SU-DHL-6 (cell line): Measurements from ENCODE around the gene RARB.

Experiments used
- H2AFZ ChIP-seq: fragments of 200-600 bp; sonication (generic); 2 replicates; pipeline ENCODE4 v1.6.1; 2014; ENCODE audit warnings: low read depth, mild to moderate bottlenecking, moderate library complexity, mixed read lengths, antibody characterized with exemption, low read length; ENCODE audit not compliant: severe bottlenecking
- H3F3A ChIP-seq: fragments of 200-600 bp; shearing (Covaris generic); 2 replicates; pipeline ENCODE4 v1.6.0; 2016; ENCODE audit warnings: antibody characterized with exemption, mild to moderate bottlenecking; ENCODE audit not compliant: insufficient read depth
- H3K27ac ChIP-seq: fragments of 200-600 bp; sonication (generic); 2 replicates; pipeline ENCODE4 v1.5.1; 2016; ENCODE audit warnings: low read depth, mild to moderate bottlenecking, low read length, moderate library complexity, mixed read lengths
- H3K27me3 ChIP-seq: fragments of 200-600 bp; sonication (generic), shearing (Covaris generic); 2 replicates; pipeline ENCODE4 v1.6.0; 2014; ENCODE audit warnings: mild to moderate bottlenecking, low read length
- H3K36me3 ChIP-seq: fragments of 200-600 bp; sonication (generic); 2 replicates; pipeline ENCODE4 v1.6.1; 2014; ENCODE audit warnings: mild to moderate bottlenecking, low read length, mixed read lengths
- H3K4me2 ChIP-seq: fragments of 300-600, 200-600 bp; shearing (Covaris generic), sonication (generic); 2 replicates; pipeline ENCODE4 v1.6.0; 2014; ENCODE audit warnings: low read length, low read depth, mild to moderate bottlenecking; ENCODE audit not compliant: poor library complexity, severe bottlenecking
- H3K4me3 ChIP-seq: fragments of 200-600 bp; sonication (generic); 2 replicates; pipeline ENCODE4 v1.5.1; 2014; ENCODE audit warnings: antibody characterized with exemption, low read length, mild to moderate bottlenecking, mixed read lengths; ENCODE audit not compliant: insufficient read depth, poor library complexity, severe bottlenecking
- H3K79me2 ChIP-seq: fragments of 200-600 bp; sonication (generic); 2 replicates; pipeline ENCODE4 v1.6.1; 2014; ENCODE audit warnings: mild to moderate bottlenecking, low read length, moderate library complexity; ENCODE audit not compliant: insufficient read depth
- H3K9ac ChIP-seq: fragments of 200-600 bp; sonication (generic); 2 replicates; pipeline ENCODE4 v1.7.0; 2014; ENCODE audit warnings: mild to moderate bottlenecking, low read length
- H3K9me2 ChIP-seq: fragments of 200-600 bp; sonication (generic); replicated peaks from 2 replicates; pipeline ENCODE4 v1.6.1; 2014; ENCODE audit warnings: low read length; ENCODE audit not compliant: insufficient read depth
- H3K9me3 ChIP-seq: fragments of 200-600 bp; sonication (generic); 2 replicates; pipeline ENCODE4 v1.6.1; 2014; ENCODE audit warnings: low read length, mixed read lengths; ENCODE audit not compliant: insufficient read depth
- H4K20me1 ChIP-seq: fragments of 200-600 bp; sonication (generic); 2 replicates; pipeline ENCODE4 v1.6.1; 2014; ENCODE audit warnings: low read depth, mild to moderate bottlenecking, antibody characterized with exemption, low read length, moderate library complexity, mixed read lengths
- EZH2phosphoT487 ChIP-seq: fragments of 200-600 bp; sonication (generic), shearing (Covaris generic); conservative IDR thresholded peaks from 2 replicates; pipeline ENCODE4 v1.6.1; 2018; ENCODE audit warnings: mild to moderate bottlenecking, antibody characterized with exemption, low read length, moderate library complexity, mixed read lengths
- TF ChIP-seq, protein P1 (sequence below): fragments of 200-600 bp; sonication (generic); IDR thresholded peaks from one replicate; pipeline ENCODE4 v1.5.1; 2017; ENCODE audit warnings: antibody characterized with exemption, mild to moderate bottlenecking, low read length, moderate library complexity; ENCODE audit not compliant: insufficient read depth, poor library complexity, severe bottlenecking

The RARB gene

DNA sequence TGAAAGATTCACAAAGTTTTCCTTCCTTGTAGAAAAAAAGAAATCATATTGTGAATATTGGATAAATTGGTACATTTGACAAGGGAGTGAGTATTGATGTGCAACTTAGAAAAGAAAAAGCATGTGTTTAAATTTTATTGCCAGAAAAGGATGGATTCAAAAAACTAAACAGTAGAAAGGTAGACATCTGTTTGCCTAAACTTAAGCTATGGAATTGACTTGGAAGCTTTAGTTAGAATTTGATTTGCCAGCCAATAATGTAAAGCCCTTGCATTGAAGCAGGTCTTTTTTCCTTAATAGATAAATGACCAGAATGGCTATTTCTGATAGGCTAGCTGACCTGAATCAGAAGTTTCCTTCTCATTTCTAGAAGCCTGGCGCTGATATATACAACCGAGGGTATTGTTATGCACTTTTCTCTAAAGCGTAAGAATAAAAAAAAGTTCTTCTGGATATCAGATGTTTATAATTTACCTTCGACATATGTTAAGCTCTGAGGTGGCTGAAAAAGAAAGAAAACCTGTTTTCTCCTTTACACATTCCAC is 4.2 kb downstream of the RARB start:
- no peak overlapping the region for H3K27ac ChIP-seq
- H3K4me3 ChIP-seq: no peak overlapping the region
- no peaks in the 10 kb centered on the region for H3F3A ChIP-seq
- H3K9me3 ChIP-seq: no peaks in the 10 kb centered on the region
- no peak overlapping the region for H2AFZ ChIP-seq
- H3K36me3 ChIP-seq: no peaks in the 10 kb centered on the region
- H3K27me3 ChIP-seq: no peaks in the 10 kb centered on the region
- TF ChIP-seq, protein P1, sequence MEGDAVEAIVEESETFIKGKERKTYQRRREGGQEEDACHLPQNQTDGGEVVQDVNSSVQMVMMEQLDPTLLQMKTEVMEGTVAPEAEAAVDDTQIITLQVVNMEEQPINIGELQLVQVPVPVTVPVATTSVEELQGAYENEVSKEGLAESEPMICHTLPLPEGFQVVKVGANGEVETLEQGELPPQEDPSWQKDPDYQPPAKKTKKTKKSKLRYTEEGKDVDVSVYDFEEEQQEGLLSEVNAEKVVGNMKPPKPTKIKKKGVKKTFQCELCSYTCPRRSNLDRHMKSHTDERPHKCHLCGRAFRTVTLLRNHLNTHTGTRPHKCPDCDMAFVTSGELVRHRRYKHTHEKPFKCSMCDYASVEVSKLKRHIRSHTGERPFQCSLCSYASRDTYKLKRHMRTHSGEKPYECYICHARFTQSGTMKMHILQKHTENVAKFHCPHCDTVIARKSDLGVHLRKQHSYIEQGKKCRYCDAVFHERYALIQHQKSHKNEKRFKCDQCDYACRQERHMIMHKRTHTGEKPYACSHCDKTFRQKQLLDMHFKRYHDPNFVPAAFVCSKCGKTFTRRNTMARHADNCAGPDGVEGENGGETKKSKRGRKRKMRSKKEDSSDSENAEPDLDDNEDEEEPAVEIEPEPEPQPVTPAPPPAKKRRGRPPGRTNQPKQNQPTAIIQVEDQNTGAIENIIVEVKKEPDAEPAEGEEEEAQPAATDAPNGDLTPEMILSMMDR: no peak
- TF ChIP-seq EZH2phosphoT487: no peak
- H3K9ac ChIP-seq: no peak overlapping the region
- H3K4me2 ChIP-seq: no peak overlapping the region
- no peaks in the 10 kb centered on the region for H4K20me1 ChIP-seq
- no peaks in the 10 kb centered on the region for H3K9me2 ChIP-seq
- no peaks in the 10 kb centered on the region for H3K79me2 ChIP-seq

DNA sequence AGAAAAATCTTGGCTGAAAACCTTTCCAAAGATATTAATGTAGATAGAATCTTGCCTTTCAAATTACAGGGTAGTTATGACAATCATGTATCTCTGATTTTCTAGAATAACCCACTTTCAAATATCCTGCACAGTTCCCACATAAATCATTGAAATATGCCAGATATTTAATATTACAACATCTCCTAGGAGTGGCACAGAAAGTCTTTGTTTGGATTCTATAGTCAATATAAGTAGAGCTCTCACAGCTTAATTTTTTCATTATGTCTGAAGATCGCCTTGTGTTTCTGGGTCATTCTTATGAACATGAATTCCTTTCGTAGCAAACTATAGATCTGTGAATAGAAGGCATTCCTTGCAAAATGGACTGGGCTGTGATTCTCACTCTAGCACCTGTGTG is 5.0 kb downstream of the RARB start:
- H3K27ac ChIP-seq: no peak overlapping the region
- no peak overlapping the region for H2AFZ ChIP-seq
- no peaks in the 10 kb centered on the region for H3K9me2 ChIP-seq
- no peaks in the 10 kb centered on the region for H3K79me2 ChIP-seq
- H3K9me3 ChIP-seq: no peaks in the 10 kb centered on the region
- no peaks in the 10 kb centered on the region for H3K36me3 ChIP-seq
- no peaks in the 10 kb centered on the region for H3K27me3 ChIP-seq
- no peaks in the 10 kb centered on the region for H3F3A ChIP-seq
- no peak overlapping the region for H3K4me2 ChIP-seq
- TF ChIP-seq, protein P1: no peak
- no peak for TF ChIP-seq EZH2phosphoT487
- no peak overlapping the region for H3K4me3 ChIP-seq
- no peak overlapping the region for H3K9ac ChIP-seq
- H4K20me1 ChIP-seq: no peaks in the 10 kb centered on the region

DNA sequence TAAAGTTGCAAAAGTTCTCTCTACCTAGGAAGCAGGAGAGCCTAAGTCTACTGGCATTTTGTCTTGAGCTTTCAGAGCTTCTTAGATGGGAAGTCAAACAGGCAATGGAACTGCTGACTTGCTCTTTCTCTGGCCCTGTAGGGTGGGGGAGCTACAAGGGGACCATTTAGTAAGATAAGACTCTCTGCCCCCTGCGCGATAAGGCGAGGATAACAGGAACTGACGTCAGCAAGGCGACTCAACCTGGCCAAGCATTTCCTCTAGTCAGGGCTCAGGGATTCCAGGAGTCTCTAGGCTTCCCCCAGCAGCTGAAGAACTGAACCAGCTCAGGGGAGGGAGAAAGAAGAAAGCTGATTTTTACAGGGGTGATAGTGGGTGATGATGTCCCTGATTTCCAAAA is 5.8 kb downstream of the RARB start:
- H3K27me3 ChIP-seq: no peaks in the 10 kb centered on the region
- H3K4me3 ChIP-seq: no peak overlapping the region
- no peaks in the 10 kb centered on the region for H3K9me3 ChIP-seq
- H3K79me2 ChIP-seq: no peaks in the 10 kb centered on the region
- H2AFZ ChIP-seq: no peak overlapping the region
- H3K36me3 ChIP-seq: no peaks in the 10 kb centered on the region
- TF ChIP-seq, protein P1: no peak
- TF ChIP-seq EZH2phosphoT487: no peak
- no peaks in the 10 kb centered on the region for H3F3A ChIP-seq
- H3K4me2 ChIP-seq: no peak overlapping the region
- H3K9ac ChIP-seq: no peak overlapping the region
- H3K27ac ChIP-seq: no peak overlapping the region
- H3K9me2 ChIP-seq: no peaks in the 10 kb centered on the region
- H4K20me1 ChIP-seq: no peaks in the 10 kb centered on the region
